GM18498 (cell line): ENCODE results near the gene IFIT1B.

ENCODE experiments used
- ATAC-seq: cut with Tn5 transposase; IDR thresholded peaks from one replicate; pipeline ENCODE4 v1.9.1; 2021; ENCODE audit warnings: mild to moderate bottlenecking, moderate library complexity; ENCODE audit not compliant: unreplicated experiment

IFIT1B gene

GRCh38 chr10:89348481-89348880, 29.4 kb upstream of the IFIT1B start:
- no peak for ATAC-seq

- ATAC-seq, result no peak
Measured at GRCh38 chr10:89348975-89349374, 28.9 kb upstream of the IFIT1B start.

- ATAC-seq, result peak; percentile 36
Measured at GRCh38 chr10:89350631-89351315, 27.1 kb upstream of the IFIT1B start.

GRCh38 chr10:89351412-89351779, 26.5 kb upstream of the IFIT1B start:
- peak; percentile 89 for ATAC-seq

- ATAC-seq, result no peak
Measured at GRCh38 chr10:89351780-89352597, 25.9 kb upstream of the IFIT1B start.

GRCh38 chr10:89352802-89353201, 25.1 kb upstream of the IFIT1B start:
- ATAC-seq, result no peak

- no peak for ATAC-seq
Measured at GRCh38 chr10:89355394-89355931, 22.4 kb upstream of the IFIT1B start.

- ATAC-seq, result no peak
Measured at GRCh38 chr10:89357096-89357495, 20.8 kb upstream of the IFIT1B start.

GRCh38 chr10:89357975-89358374, 19.9 kb upstream of the IFIT1B start:
- no peak for ATAC-seq

GRCh38 chr10:89360157-89360556, 17.7 kb upstream of the IFIT1B start:
- no peak for ATAC-seq

- ATAC-seq, result no peak
Measured at GRCh38 chr10:89362929-89363328, 14.9 kb upstream of the IFIT1B start.

- no peak for ATAC-seq
Measured at GRCh38 chr10:89363729-89364442, 14.0 kb upstream of the IFIT1B start.

- ATAC-seq, result no peak
Measured at GRCh38 chr10:89364531-89364930, 13.3 kb upstream of the IFIT1B start.

GRCh38 chr10:89367529-89367928, 10.3 kb upstream of the IFIT1B start:
- peak; percentile 77 for ATAC-seq

GRCh38 chr10:89368129-89368528, 9.7 kb upstream of the IFIT1B start:
- no peak for ATAC-seq

- ATAC-seq, result no peak
Measured at GRCh38 chr10:89369156-89370105, 8.4 kb upstream of the IFIT1B start.

GRCh38 chr10:89371079-89371478, 6.8 kb upstream of the IFIT1B start:
- ATAC-seq, result no peak

GRCh38 chr10:89371987-89372386, 5.9 kb upstream of the IFIT1B start:
- no peak for ATAC-seq

- no peak for ATAC-seq
Measured at GRCh38 chr10:89373916-89374711, 3.7 kb upstream of the IFIT1B start.
